Fibroblast of lung (primary cell): ENCODE data around the gene BTBD9.

Experiments
- CTCF ChIP-seq, 2 donors: IDR thresholded peaks in 1 of 2; conservative IDR thresholded peaks in 1 of 2; 1 replicate in 1 of 2; 2 replicates in 1 of 2; pipeline ENCODE4 v1.5.1; 2011 to 2012; ENCODE audit warnings: low read length in 2 of 2, control low read depth in 1 of 2, inconsistent platforms in 1 of 2, low read depth in 1 of 2, mild to moderate bottlenecking in 1 of 2
- EZH2 ChIP-seq: IDR thresholded peaks from 2 replicates; pipeline ENCODE4 v1.5.1; 2012; ENCODE audit warnings: low read length, control low read depth, mild to moderate bottlenecking; ENCODE audit errors: missing control alignments

GRCh38 chr6:38400101-38400500 lies 239.6 kb downstream of the BTBD9 start:
- TF ChIP-seq CTCF (conservative IDR thresholded peaks at IDR 0.05 in 1 of 2, IDR thresholded peaks at IDR 0.05 in 1 of 2; ENCODE audit: low read depth in 1 of 2, low read length in 2 of 2): no peak
- TF ChIP-seq EZH2: no peak
